B cell (primary cell): ENCODE measurements around the gene AMZ1. TPM values are rescaled to one million over a fixed set of nuclear protein-coding genes. Genes with fewer than 3 reads are reported as not detected.
A peak's percentile ranks its signal among the peaks of the same experiment; 100 is the strongest.

ENCODE experiments used
- ATAC-seq: fragments of 200-7000 bp; cut with Tn5 transposase; one replicate; pipeline ENCODE4 v1.10.0; 2021; ENCODE audit warnings: low read depth, mild to moderate bottlenecking, moderate number of reproducible peaks, moderate library complexity
- CTCF ChIA-PET: fragments of 350-600 bp; sonication (Branson Sonifier 250); formaldehyde crosslinking; loops from one replicate; lab custom pipeline; 2021; ENCODE audit warnings: antibody characterized with exemption, inconsistent platforms; lab: Charles Lee
- POLR2A ChIA-PET: fragments of 350-600 bp; sonication (Branson Sonifier 250); formaldehyde crosslinking; loops from one replicate; lab custom pipeline; 2021; ENCODE audit warnings: antibody characterized with exemption; lab: Charles Lee
- DNase-seq: peaks from one replicate; pipeline ENCODE4 v3.0.0; 2013
- H2AFZ ChIP-seq: 2 replicates; pipeline ENCODE4 v1.6.1; 2012; ENCODE audit warnings: mild to moderate bottlenecking, low read depth, low read length; ENCODE audit not compliant: insufficient read depth, poor library complexity, severe bottlenecking
- H3K27ac ChIP-seq, 2 donors: 1 replicate in 1 of 2; 2 replicates in 1 of 2; pipeline ENCODE4 v1.5.1; 2012 to 2013; ENCODE audit warnings: low read length in 2 of 2, mild to moderate bottlenecking in 2 of 2, moderate library complexity in 1 of 2
- H3K27me3 ChIP-seq, 4 experiments: fragments of 200-600 bp in 1 of 4; sonication (generic) in 1 of 4; replicated peaks in 1 of 4; 1 replicate in 2 of 4; 2 replicates in 2 of 4; pipeline versions ENCODE4 v1.6.1 to v1.7.0; 2013 to 2016; ENCODE audit warnings: low read length in 3 of 4, mild to moderate bottlenecking in 2 of 4, mixed read lengths in 1 of 4, moderate library complexity in 1 of 4; ENCODE audit not compliant: insufficient read depth in 4 of 4, control insufficient read depth in 3 of 4; ENCODE audit errors: control extremely low read depth in 1 of 4
- H3K36me3 ChIP-seq, 2 experiments: replicated peaks in 1 of 2; 1 replicate in 1 of 2; 2 replicates in 1 of 2; pipeline versions ENCODE4 v1.6.1 to v1.7.1; 2013; ENCODE audit warnings: low read length in 1 of 2; ENCODE audit not compliant: insufficient read depth in 2 of 2, control insufficient read depth in 1 of 2; ENCODE audit errors: control extremely low read depth in 1 of 2, extremely low read depth in 1 of 2
- H3K4me1 ChIP-seq, 2 donors: fragments of 200-600 bp in 1 of 2; sonication (generic) in 1 of 2; 1 replicate in 1 of 2; 2 replicates in 1 of 2; pipeline versions ENCODE4 v1.5.1 to v1.6.1; 2013 to 2017; ENCODE audit warnings: low read length in 2 of 2; ENCODE audit not compliant: control insufficient read depth in 2 of 2, insufficient read depth in 2 of 2
- H3K4me2 ChIP-seq: replicated peaks from 2 replicates; pipeline ENCODE3; 2012; ENCODE audit warnings: mild to moderate bottlenecking, low read depth, low read length; ENCODE audit not compliant: poor library complexity, severe bottlenecking
- H3K4me3 ChIP-seq, 5 experiments: fragments of 200-600 bp in 1 of 5; sonication (generic) in 1 of 5; 1 replicate in 3 of 5; 2 replicates in 2 of 5; pipeline versions ENCODE4 v1.5.1 to v1.7.0; 2011 to 2016; ENCODE audit warnings: low read length in 4 of 5, mild to moderate bottlenecking in 4 of 5, low read depth in 2 of 5, control low read depth in 1 of 5, moderate library complexity in 1 of 5; ENCODE audit not compliant: insufficient read depth in 1 of 5; ENCODE audit errors: control extremely low read depth in 1 of 5, extremely low read depth in 1 of 5
- H3K79me2 ChIP-seq: fragments of 200-600 bp; sonication (generic); one replicate; pipeline ENCODE4 v1.6.0; 2016; ENCODE audit warnings: low read length; ENCODE audit not compliant: control insufficient read depth, insufficient read depth
- H3K9ac ChIP-seq: fragments of 200-600 bp; sonication (generic); 2 replicates; pipeline ENCODE4 v1.6.1; 2017; ENCODE audit warnings: mild to moderate bottlenecking, low read length, moderate library complexity
- H3K9me3 ChIP-seq, 3 donors: one replicate each; pipeline versions ENCODE4 v1.6.1 to v1.7.1; 2013; ENCODE audit warnings: low read length in 2 of 3; ENCODE audit not compliant: control insufficient read depth in 2 of 3, insufficient read depth in 1 of 3; ENCODE audit errors: control extremely low read depth in 1 of 3
- H4K20me1 ChIP-seq: 2 replicates; pipeline ENCODE4 v1.6.0; 2012; ENCODE audit warnings: mild to moderate bottlenecking, low read length; ENCODE audit not compliant: insufficient read depth, control insufficient read depth, poor library complexity, severe bottlenecking
- H3K27ac Mint-ChIP-seq: one replicate; pipeline ENCODE4 v1.8.0; 2021; ENCODE audit warnings: mixed read lengths
- H3K27me3 Mint-ChIP-seq: one replicate; pipeline ENCODE4 v1.8.0; 2021; ENCODE audit warnings: mixed read lengths
- H3K4me1 Mint-ChIP-seq: one replicate; pipeline ENCODE4 v1.8.0; 2021; ENCODE audit warnings: mixed read lengths
- H3K4me3 Mint-ChIP-seq: one replicate; pipeline ENCODE4 v1.8.0; 2021; ENCODE audit warnings: mixed read lengths
- H3K9me3 Mint-ChIP-seq: one replicate; pipeline ENCODE4 v1.8.0; 2022; ENCODE audit warnings: mixed read lengths; ENCODE audit not compliant: insufficient read depth
- EZH2 ChIP-seq: IDR thresholded peaks from 2 replicates; pipeline ENCODE4 v1.6.1; 2012; ENCODE audit warnings: borderline replicate concordance, low read depth, mild to moderate bottlenecking, moderate library complexity, low read length; ENCODE audit not compliant: insufficient read depth, poor library complexity, severe bottlenecking
- WGBS: methylation state at CpG from one replicate; pipeline ENCODE4 v1.1.5; 2013; ENCODE audit warnings: missing lambda C conversion rate; ENCODE audit not compliant: insufficient coverage; 5-methylcytosine and 5-hydroxymethylcytosine counted together
- intact Hi-C: fragments of 100-400 bp; cut with micrococcal nuclease; formaldehyde crosslinking; loops from one replicate; pipeline ENCODE4 v1.10.0; 2022
- polyA plus RNA-seq: library from polyadenylated mRNA; depleted of rRNA; stranded (reverse); fragments of >200 nt; gene quantifications from 2 replicates; pipeline ENCODE4 v1.2.3, GENCODE V29; 2012
- total RNA-seq, 2 donors: library from RNA; stranded (reverse); fragments of 120-200 nt in 1 of 2; gene quantifications; 1 replicate in 1 of 2; 2 replicates in 1 of 2; pipeline versions ENCODE4 v1.2.3 to v1.2.4, GENCODE V29; 2013 to 2022
- TF ChIP-seq, protein P1 (sequence below): fragments of 200-600 bp; IDR thresholded peaks from one replicate; pipeline ENCODE4 v1.8.0; 2022; ENCODE audit warnings: antibody characterized with exemption, mild to moderate bottlenecking

The AMZ1 gene
- total and polyA plus RNA-seq, 2 donors (not counting 1 experiment from before 2014, with no cell fraction given), result 0.73 to 13.2 TPM

DNA sequence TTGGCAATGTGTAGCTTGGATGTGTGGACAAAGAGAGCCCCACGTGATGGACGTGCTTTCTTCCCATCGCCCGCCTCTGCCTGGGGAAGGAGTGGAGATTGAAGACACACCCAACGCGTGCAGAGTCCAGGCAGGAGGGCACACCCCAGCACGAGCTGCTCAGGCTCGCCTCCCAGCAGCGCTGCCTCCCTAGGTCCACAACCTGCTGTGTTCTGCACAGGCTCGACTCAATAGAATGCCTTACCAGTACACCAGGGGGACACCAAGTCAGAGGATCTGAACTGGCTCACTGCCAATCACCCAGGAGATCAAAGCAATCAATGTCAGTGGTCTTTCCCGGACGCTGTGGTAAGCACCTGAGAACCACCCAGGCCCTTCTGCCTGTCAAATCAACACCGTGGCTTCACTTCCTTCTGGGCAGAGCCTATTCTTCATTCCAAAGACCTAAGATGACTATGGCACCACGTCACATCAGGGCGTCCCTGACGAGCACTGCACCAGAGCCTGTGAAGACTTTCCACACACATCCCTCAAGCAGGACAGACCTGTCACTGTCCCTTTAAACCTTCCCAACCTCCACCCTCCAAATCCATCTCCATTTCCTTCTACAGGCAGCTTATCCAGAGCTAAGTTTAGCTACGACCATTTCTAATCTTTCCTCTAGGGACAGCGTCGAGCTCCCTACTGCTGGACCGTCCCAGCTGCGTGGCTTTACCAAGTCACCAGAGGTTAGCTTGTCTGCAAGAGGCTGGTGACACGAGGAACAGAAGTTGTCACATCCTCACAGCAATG is 72.3 kb downstream of the AMZ1 start:
- no peak for ATAC-seq
- H3K9ac ChIP-seq, result no peak overlapping the region

More for the DNA sequence above, 72.3 kb downstream of the AMZ1 start:
- 70% methylated on average over 18 of the region's 22 CpGs for WGBS
- ChIA-PET CTCF (interaction anchor here (0.6 to 3.6 kb wide), 3 partner anchors 10 to 1134 kb away, joined by 3 to 18 read pairs (median 4); no protein-coding TSS in a partner anchor), POLR2A (interaction anchor here (0.6 kb wide), 1 partner anchor 10 kb away, joined by 3 read pairs; no protein-coding TSS in a partner anchor)
- no peaks in the 10 kb centered on the region for H3K9me3 Mint-ChIP-seq
- intact Hi-C loops, result no loop called here
- Histone ChIP-seq H4K20me1 (peaks cover 26% of the 10 kb centered on the region), H3K9me3 (no peaks in the 10 kb centered on the region), H3K4me3 (no peak overlapping the region), H3K79me2 (peaks cover 38% of the 10 kb centered on the region), H3K27me3 (no peaks in the 10 kb centered on the region), H3K4me2 (no peak overlapping the region), H2AFZ (no peak overlapping the region), H3K27ac (no peak overlapping the region), H3K4me1 (peaks cover 7 to 10% of the 10 kb centered on the region in 2 donors), H3K36me3 (peaks cover 0 to 32% of the 10 kb centered on the region in 2 experiments)
- TF ChIP-seq EZH2, result no peak
- TF ChIP-seq, protein P1, sequence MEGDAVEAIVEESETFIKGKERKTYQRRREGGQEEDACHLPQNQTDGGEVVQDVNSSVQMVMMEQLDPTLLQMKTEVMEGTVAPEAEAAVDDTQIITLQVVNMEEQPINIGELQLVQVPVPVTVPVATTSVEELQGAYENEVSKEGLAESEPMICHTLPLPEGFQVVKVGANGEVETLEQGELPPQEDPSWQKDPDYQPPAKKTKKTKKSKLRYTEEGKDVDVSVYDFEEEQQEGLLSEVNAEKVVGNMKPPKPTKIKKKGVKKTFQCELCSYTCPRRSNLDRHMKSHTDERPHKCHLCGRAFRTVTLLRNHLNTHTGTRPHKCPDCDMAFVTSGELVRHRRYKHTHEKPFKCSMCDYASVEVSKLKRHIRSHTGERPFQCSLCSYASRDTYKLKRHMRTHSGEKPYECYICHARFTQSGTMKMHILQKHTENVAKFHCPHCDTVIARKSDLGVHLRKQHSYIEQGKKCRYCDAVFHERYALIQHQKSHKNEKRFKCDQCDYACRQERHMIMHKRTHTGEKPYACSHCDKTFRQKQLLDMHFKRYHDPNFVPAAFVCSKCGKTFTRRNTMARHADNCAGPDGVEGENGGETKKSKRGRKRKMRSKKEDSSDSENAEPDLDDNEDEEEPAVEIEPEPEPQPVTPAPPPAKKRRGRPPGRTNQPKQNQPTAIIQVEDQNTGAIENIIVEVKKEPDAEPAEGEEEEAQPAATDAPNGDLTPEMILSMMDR, result no peak
- no peaks in the 10 kb centered on the region for H3K27me3 Mint-ChIP-seq
- DNase-seq, result no peak
- H3K4me3 Mint-ChIP-seq, result no peak overlapping the region
- H3K4me1 Mint-ChIP-seq, result peaks cover 35% of the 10 kb centered on the region
- H3K27ac Mint-ChIP-seq, result peak overlapping the region; percentile 47
